HepG2 (cell line): ENCODE measurements around the gene DMRTA2. TPM values are rescaled to one million over a fixed set of nuclear protein-coding genes. Genes with fewer than 3 reads are reported as not detected.

Source experiments
- ATAC-seq: fragments of 200-7000 bp; cut with Tn5 transposase; 3 replicates; pipeline ENCODE4 v1.9.1; 2020; ENCODE audit warnings: mild to moderate bottlenecking, moderate library complexity
- BruUV-seq: library from RNA; stranded (reverse); fragments of 400-500 nt; replicated peaks from 2 replicates; lab custom pipeline; 2021; lab: Mats Ljungman, UMichigan
- CTCF ChIA-PET: fragments of 300-600 bp; formaldehyde crosslinking; extraction: SDS; loops from one replicate; lab custom pipeline; 2021; ENCODE audit warnings: low total read pairs, inconsistent platforms, low intra/inter-chr PET ratio; lab: Yijun Ruan, JAX
- POLR2A ChIA-PET: fragments of 350-600 bp; sonication (Branson Sonifier 250); formaldehyde crosslinking; loops from one replicate; lab custom pipeline; 2020; ENCODE audit warnings: antibody characterized with exemption, inconsistent platforms; lab: Yijun Ruan, JAX
- DNase-seq: peaks from one replicate; pipeline ENCODE4 v3.0.0-alpha.2; 2015; ENCODE audit warnings: low spot score
- FAIRE-seq: peaks from 3 replicates; lab custom pipeline; 2011; peaks lifted over from hg19 to GRCh38; lab: Jason Lieb, UNC
- H2AFZ ChIP-seq: one replicate; pipeline ENCODE4 v1.6.1; 2011; ENCODE audit warnings: low read length, inconsistent platforms
- H3K27ac ChIP-seq: fragments of 300-600 bp; 3 replicates; pipeline ENCODE4 v1.8.0; 2011; ENCODE audit warnings: mixed run types, mild to moderate bottlenecking, mixed read lengths, low read length, inconsistent platforms; ENCODE audit not compliant: insufficient read depth; ENCODE audit errors: extremely low read length
- H3K27me3 ChIP-seq, 2 experiments: fragments of 200-600 bp in 1 of 2; 2 replicates in 1 of 2; 3 replicates in 1 of 2; pipeline versions ENCODE4 v1.6.0 to v1.8.0; 2011; ENCODE audit warnings: low read length in 2 of 2, mild to moderate bottlenecking in 2 of 2, moderate library complexity in 2 of 2, inconsistent platforms in 1 of 2; ENCODE audit not compliant: insufficient read depth in 2 of 2, control insufficient read depth in 1 of 2
- H3K36me3 ChIP-seq, 2 experiments: fragments of 200-600 bp in 1 of 2; replicated peaks in 1 of 2; 2 replicates in 1 of 2; 3 replicates in 1 of 2; pipeline versions ENCODE4 v1.5.1 to v1.8.0; 2011; ENCODE audit warnings: low read length in 2 of 2, inconsistent platforms in 1 of 2; ENCODE audit not compliant: insufficient read depth in 2 of 2, control insufficient read depth in 1 of 2
- H3K4me1 ChIP-seq: 2 replicates; pipeline ENCODE4 v1.5.1; 2012; ENCODE audit warnings: low read length, inconsistent platforms; ENCODE audit not compliant: insufficient read depth
- H3K4me2 ChIP-seq: 2 replicates; pipeline ENCODE4 v1.6.0; 2011; ENCODE audit warnings: low read depth, low read length, inconsistent platforms
- H3K4me3 ChIP-seq, 3 experiments: fragments of 200-600 bp in 1 of 3; sonication (generic), shearing (Covaris generic) in 1 of 3; replicated peaks in 1 of 3; 2 replicates each; pipeline ENCODE4 v1.5.1; 2011 to 2016; ENCODE audit warnings: low read length in 3 of 3, inconsistent platforms in 2 of 3, low read depth in 2 of 3, mild to moderate bottlenecking in 2 of 3, control low read depth in 1 of 3, mixed read lengths in 1 of 3; ENCODE audit not compliant: insufficient read depth in 1 of 3
- H3K79me2 ChIP-seq: one replicate; pipeline ENCODE4 v1.6.1; 2011; ENCODE audit warnings: low read length, inconsistent platforms; ENCODE audit not compliant: insufficient read depth
- H3K9ac ChIP-seq: 2 replicates; pipeline ENCODE4 v1.6.0; 2011; ENCODE audit warnings: mild to moderate bottlenecking, low read depth, low read length, inconsistent platforms; ENCODE audit not compliant: insufficient read depth
- H3K9me3 ChIP-seq: 2 replicates; pipeline ENCODE4 v1.5.1; 2012; ENCODE audit warnings: mild to moderate bottlenecking, low read length
- H4K20me1 ChIP-seq: 2 replicates; pipeline ENCODE4 v1.6.0; 2011; ENCODE audit warnings: inconsistent platforms, mild to moderate bottlenecking, low read length, moderate library complexity; ENCODE audit not compliant: insufficient read depth
- MATR3 ChIP-seq: sonication (generic); formaldehyde crosslinking; IDR thresholded peaks from 2 replicates; pipeline ENCODE4 v1.4.0; 2020; ENCODE audit warnings: missing genetic modification reagents
- ZBTB7B ChIP-seq: sonication (generic); formaldehyde crosslinking; IDR thresholded peaks from 2 replicates; pipeline ENCODE4 v1.4.0; 2020; ENCODE audit warnings: missing genetic modification reagents
- ZNF205 ChIP-seq: IDR thresholded peaks from 2 replicates; pipeline ENCODE4 v1.6.1; 2018; ENCODE audit warnings: missing biosample characterization, missing genetic modification reagents
- ZNF230 ChIP-seq: sonication (generic); formaldehyde crosslinking; IDR thresholded peaks from 2 replicates; pipeline ENCODE4 v1.4.0; 2020; ENCODE audit warnings: mild to moderate bottlenecking, missing genetic modification reagents
- ZNF687 ChIP-seq: sonication (generic); formaldehyde crosslinking; IDR thresholded peaks from 2 replicates; pipeline ENCODE4 v1.5.1; 2020; ENCODE audit warnings: mild to moderate bottlenecking, missing genetic modification reagents, moderate library complexity
- WGBS: methylation state at CpG from one replicate; pipeline ENCODE4 v1.1.6; 2017; ENCODE audit warnings: low lambda C conversion rate; 5-methylcytosine and 5-hydroxymethylcytosine counted together
- in situ Hi-C: cut with HindIII; loops from 2 replicates; pipeline ENCODE4 v1.10.0; 2017; ENCODE audit warnings: low pct_unique_long_range_greater_than_20kb; ENCODE audit not compliant: extremely low pct_ligation_motif_present
- intact Hi-C: fragments of 100-400 bp; cut with micrococcal nuclease; formaldehyde crosslinking; loops from one replicate; pipeline ENCODE4 v1.10.0; 2022; ENCODE audit not compliant: unreplicated experiment
- polyA plus RNA-seq, 8 experiments: library from polyadenylated mRNA; depleted of rRNA in 3 of 8; stranded (reverse) in 7 of 8; unstranded in 1 of 8; fragments of >200 nt; fragmentation: Illumina TruSeq in 4 of 8; extraction: Trizol in 4 of 8; gene quantifications; 2 replicates each; pipeline versions ENCODE4 v1.2.1 to v1.2.3, GENCODE V29; 2011 to 2016; ENCODE audit warnings: low read depth in 4 of 8, missing spikeins in 1 of 8, mixed read lengths in 1 of 8; ENCODE audit not compliant: insufficient read depth in 1 of 8
- total RNA-seq, 5 experiments: library from RNA; depleted of rRNA; stranded (reverse); fragments of >200 nt; fragmentation: Illumina TruSeq; extraction: Trizol; gene quantifications; 2 replicates each; pipeline ENCODE4 v1.2.3, GENCODE V29; 2016; ENCODE audit warnings: low read depth in 1 of 5

Gene DMRTA2
- total and polyA plus RNA-seq, 2 of the 13 experiments (the other 11 are each of a cell fraction or from before 2014, with no cell fraction given): not detected

DNA sequence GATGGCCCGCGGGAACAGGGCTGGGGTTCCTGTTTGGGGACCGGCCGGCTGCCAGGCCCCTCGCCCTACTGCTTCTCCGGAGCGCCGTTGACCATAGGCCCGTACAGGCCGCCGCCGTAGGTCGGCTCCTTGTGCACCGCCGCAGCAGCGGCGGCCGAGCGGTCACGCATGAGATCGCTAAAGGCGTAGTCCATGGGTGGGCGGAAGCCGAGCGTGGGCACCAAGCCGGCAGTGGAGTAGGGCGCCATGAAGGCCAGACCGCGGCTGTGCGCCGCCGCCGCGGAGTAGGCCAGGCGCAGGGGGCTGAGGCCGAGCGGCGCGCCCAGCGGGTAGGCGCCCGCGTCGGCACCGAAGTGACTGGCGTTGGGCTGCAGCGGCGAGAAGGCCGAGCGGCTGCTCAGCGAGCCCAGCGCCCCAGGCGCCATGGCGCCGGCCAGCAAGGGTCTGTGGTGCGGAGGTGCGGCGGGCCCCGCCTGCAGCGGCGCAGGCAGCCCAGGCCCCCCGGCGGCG, 4.6 kb downstream of the DMRTA2 start (continued):
- TF ChIP-seq ZNF687 (CRISPR knock-in tag): peak; percentile 35; the same call in 1 of the 2 replicates

GRCh38 chr1:50417946-50418599, 5.2 kb downstream of the DMRTA2 start:
- CTCF ChIA-PET: no interaction called here
- no peaks in the 10 kb centered on the region for H3K36me3 ChIP-seq
- FAIRE-seq: no peak
- intact Hi-C loops: no loop called here
- TF ChIP-seq ZBTB7B (CRISPR knock-in tag) (no peak), ZNF205 (CRISPR knock-in tag) (no peak), ZNF230 (CRISPR knock-in tag) (no peak), MATR3 (CRISPR knock-in tag) (no peak)
- WGBS: 78% methylated on average over 18 of the region's 20 CpGs
- H3K4me1 ChIP-seq: peaks cover 11% of the 10 kb centered on the region
- H3K27ac ChIP-seq: no peak overlapping the region
- POLR2A ChIA-PET: no interaction called here
- H2AFZ ChIP-seq: no peak overlapping the region
- no peak for DNase-seq
- no peaks in the 10 kb centered on the region for H3K79me2 ChIP-seq
- ATAC-seq: no peak
- peak overlapping the region; percentile 61 for H3K4me2 ChIP-seq
- in situ Hi-C loops: no loop called here
- H3K9ac ChIP-seq: no peak overlapping the region
- no peaks in the 10 kb centered on the region for H3K9me3 ChIP-seq
- peak overlapping the region in 2 of 3 experiments; percentile 41 to 54; a peak in 1 of 6 replicates for H3K4me3 ChIP-seq
- H3K27me3 ChIP-seq: peaks cover 14 to 80% of the 10 kb centered on the region in 2 experiments
- no peaks in the 10 kb centered on the region for H4K20me1 ChIP-seq
- BruUV-seq: no TSS peak
